GM19455 (cell line): Measurements from ENCODE around the gene ZDHHC16.
"Not testable (repeated sequence)": the region's sequence is repeated elsewhere in the genome, so short reads cannot be mapped to it uniquely, and the experiment has no call there.

Experiments
- ATAC-seq: cut with Tn5 transposase; IDR thresholded peaks from one replicate; pipeline ENCODE4 v1.9.1; 2021; ENCODE audit not compliant: unreplicated experiment

Gene ZDHHC16

GRCh38 chr10:97434055-97434454 is 11.9 kb upstream of the ZDHHC16 start:
- ATAC-seq: no peak

GRCh38 chr10:97434557-97434956 is 11.4 kb upstream of the ZDHHC16 start:
- ATAC-seq: no peak

GRCh38 chr10:97435211-97435610 is 10.8 kb upstream of the ZDHHC16 start:
- ATAC-seq: no peak

- ATAC-seq: no peak
These were observed 3.7 kb upstream of the ZDHHC16 start for GRCh38 chr10:97442277-97442676.

GRCh38 chr10:97444212-97444611 is 1.8 kb upstream of the ZDHHC16 start:
- ATAC-seq: no peak

- ATAC-seq: no peak
These were observed 636 bp upstream of the ZDHHC16 start for GRCh38 chr10:97445357-97445721.

- ATAC-seq: no peak
These were observed 4.9 kb downstream of the ZDHHC16 start for GRCh38 chr10:97450828-97451227.

GRCh38 chr10:97451605-97452004 is 5.6 kb downstream of the ZDHHC16 start:
- no peak for ATAC-seq

- no peak for ATAC-seq
These were observed 6.4 kb downstream of the ZDHHC16 start for GRCh38 chr10:97452352-97452751.

- no peak for ATAC-seq
These were observed 8.5 kb downstream of the ZDHHC16 start for GRCh38 chr10:97454330-97455036.

GRCh38 chr10:97456034-97456685 is 10.2 kb downstream of the ZDHHC16 start:
- no peak for ATAC-seq

- ATAC-seq: no peak
These were observed 10.7 kb downstream of the ZDHHC16 start for GRCh38 chr10:97456686-97457065.

- ATAC-seq: no peak
These were observed 13.1 kb downstream of the ZDHHC16 start for GRCh38 chr10:97459111-97459510.

- ATAC-seq: no peak
These were observed 14.0 kb downstream of the ZDHHC16 start for GRCh38 chr10:97459933-97460332.

GRCh38 chr10:97462309-97462708 is 16.3 kb downstream of the ZDHHC16 start:
- no peak for ATAC-seq

- ATAC-seq: no peak
These were observed 17.6 kb downstream of the ZDHHC16 start for GRCh38 chr10:97463363-97464132.

- ATAC-seq: no peak
These were observed 18.3 kb downstream of the ZDHHC16 start for GRCh38 chr10:97464226-97464625.

GRCh38 chr10:97465982-97466381 is 20.0 kb downstream of the ZDHHC16 start:
- no peak for ATAC-seq

- no peak for ATAC-seq
These were observed 20.8 kb downstream of the ZDHHC16 start for GRCh38 chr10:97466755-97467154.

GRCh38 chr10:97468162-97468561 is 22.2 kb downstream of the ZDHHC16 start:
- ATAC-seq: no peak

GRCh38 chr10:97468781-97469180 is 22.8 kb downstream of the ZDHHC16 start:
- ATAC-seq: not testable (repeated sequence)

GRCh38 chr10:97474918-97475317 is 28.9 kb downstream of the ZDHHC16 start:
- no peak for ATAC-seq
